OCI-LY1 (cell line): ENCODE data around the gene PKDCC.
"Not testable (repeated sequence)": the region's sequence is repeated elsewhere in the genome, so short reads cannot be mapped to it uniquely, and the experiment has no call there.

ENCODE experiments used
- H2AFZ ChIP-seq: fragments of 200-600 bp; sonication (generic), shearing (Covaris generic); 2 replicates; pipeline ENCODE4 v1.6.0; 2014; ENCODE audit warnings: antibody characterized with exemption, mild to moderate bottlenecking, low read length
- H3F3A ChIP-seq: fragments of 200-600 bp; sonication (generic), shearing (Covaris generic); 2 replicates; pipeline ENCODE4 v1.6.0; 2014; ENCODE audit warnings: mild to moderate bottlenecking, antibody characterized with exemption, low read length, moderate library complexity; ENCODE audit not compliant: insufficient read depth
- H3K27ac ChIP-seq: fragments of 200-600 bp; sonication (generic); 2 replicates; pipeline ENCODE4 v1.5.1; 2014; ENCODE audit warnings: low read length, mixed run types, mild to moderate bottlenecking, low read depth; ENCODE audit not compliant: poor library complexity, severe bottlenecking
- H3K27me3 ChIP-seq: fragments of 200-600 bp; sonication (generic); 2 replicates; pipeline ENCODE4 v1.6.0; 2014; ENCODE audit warnings: antibody characterized with exemption, mild to moderate bottlenecking, low read length, moderate library complexity; ENCODE audit not compliant: insufficient read depth
- H3K36me3 ChIP-seq: fragments of 200-600 bp; sonication (generic); 2 replicates; pipeline ENCODE4 v1.6.1; 2014; ENCODE audit warnings: mild to moderate bottlenecking, antibody characterized with exemption, low read length, moderate library complexity, mixed read lengths; ENCODE audit not compliant: insufficient read depth
- H3K4me1 ChIP-seq: fragments of 200-600 bp; sonication (generic); 2 replicates; pipeline ENCODE4 v1.5.1; 2014; ENCODE audit warnings: mild to moderate bottlenecking, low read length, moderate library complexity; ENCODE audit not compliant: insufficient read depth, severe bottlenecking
- H3K4me2 ChIP-seq: fragments of 200-600 bp; sonication (generic), shearing (Covaris generic); 2 replicates; pipeline ENCODE4 v1.6.1; 2014; ENCODE audit warnings: low read length
- H3K4me3 ChIP-seq: fragments of 200-600 bp; sonication (generic); 2 replicates; pipeline ENCODE4 v1.5.1; 2014; ENCODE audit warnings: low read length, low read depth, mild to moderate bottlenecking, mixed read lengths; ENCODE audit not compliant: poor library complexity, severe bottlenecking
- H3K79me2 ChIP-seq: fragments of 200-600 bp; shearing (Covaris generic); 2 replicates; pipeline ENCODE4 v1.6.1; 2016; ENCODE audit warnings: mixed run types, low read length, mixed read lengths; ENCODE audit not compliant: insufficient read depth
- H3K9ac ChIP-seq: fragments of 200-600 bp; sonication (generic), shearing (Covaris generic); 2 replicates; pipeline ENCODE4 v1.6.1; 2014; ENCODE audit warnings: mild to moderate bottlenecking, low read length, mixed read lengths
- H3K9me2 ChIP-seq: fragments of 200-600 bp; sonication (generic), shearing (Covaris generic); 2 replicates; pipeline ENCODE4 v1.6.1; 2014; ENCODE audit warnings: low read depth, mild to moderate bottlenecking, low read length, mixed read lengths
- H3K9me3 ChIP-seq: fragments of 200-600 bp; shearing (Covaris generic); 2 replicates; pipeline ENCODE4 v1.6.1; 2014; ENCODE audit warnings: low read length, mixed read lengths
- H4K20me1 ChIP-seq: fragments of 200-600 bp; sonication (generic), shearing (Covaris generic); 2 replicates; pipeline ENCODE4 v1.6.0; 2016; ENCODE audit warnings: mild to moderate bottlenecking, low read length; ENCODE audit not compliant: insufficient read depth
- EZH2 ChIP-seq: fragments of 200-600 bp; sonication (generic), shearing (Covaris generic); IDR thresholded peaks from 2 replicates; pipeline ENCODE4 v1.8.0; 2017; ENCODE audit warnings: borderline replicate concordance, mixed run types, mild to moderate bottlenecking, antibody characterized with exemption, low read length, moderate library complexity, mixed read lengths
- TF ChIP-seq, protein P1 (sequence below): fragments of 200-600 bp; sonication (generic), shearing (Covaris generic); IDR thresholded peaks from 2 replicates; pipeline ENCODE4 v1.5.1; 2017; ENCODE audit warnings: mild to moderate bottlenecking, antibody characterized with exemption, low read length, moderate library complexity, mixed read lengths

Gene PKDCC

DNA sequence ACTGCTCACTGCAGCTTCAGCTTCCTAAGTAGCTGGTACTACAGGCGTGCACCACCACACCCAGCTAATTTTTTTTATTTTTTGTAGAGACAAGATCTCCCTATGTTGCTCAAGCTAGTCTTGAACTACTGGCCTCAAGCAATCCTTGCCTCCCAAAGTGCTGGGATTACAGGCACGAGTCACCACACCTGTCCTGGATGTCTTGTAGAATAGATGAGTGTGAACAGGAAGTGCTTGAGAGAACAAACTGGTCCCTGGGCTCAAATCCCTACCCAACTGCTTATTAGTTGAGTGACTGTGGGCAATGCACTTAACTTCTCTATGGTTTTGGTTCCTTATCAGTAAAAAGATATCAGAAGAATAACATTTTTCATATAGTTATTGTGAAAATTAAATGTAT lies 34.2 kb downstream of the PKDCC start:
- Histone ChIP-seq H3K4me1 (no peaks in the 10 kb centered on the region), H3K27ac (no peak overlapping the region), H3F3A (no peaks in the 10 kb centered on the region), H3K9ac (no peak overlapping the region), H2AFZ (no peak overlapping the region), H3K4me3 (no peak overlapping the region), H3K9me2 (no peaks in the 10 kb centered on the region), H3K9me3 (no peaks in the 10 kb centered on the region), H3K4me2 (no peak overlapping the region), H3K36me3 (no peaks in the 10 kb centered on the region), H4K20me1 (no peaks in the 10 kb centered on the region), H3K27me3 (no peaks in the 10 kb centered on the region), H3K79me2 (no peaks in the 10 kb centered on the region)
- TF ChIP-seq, protein P1, sequence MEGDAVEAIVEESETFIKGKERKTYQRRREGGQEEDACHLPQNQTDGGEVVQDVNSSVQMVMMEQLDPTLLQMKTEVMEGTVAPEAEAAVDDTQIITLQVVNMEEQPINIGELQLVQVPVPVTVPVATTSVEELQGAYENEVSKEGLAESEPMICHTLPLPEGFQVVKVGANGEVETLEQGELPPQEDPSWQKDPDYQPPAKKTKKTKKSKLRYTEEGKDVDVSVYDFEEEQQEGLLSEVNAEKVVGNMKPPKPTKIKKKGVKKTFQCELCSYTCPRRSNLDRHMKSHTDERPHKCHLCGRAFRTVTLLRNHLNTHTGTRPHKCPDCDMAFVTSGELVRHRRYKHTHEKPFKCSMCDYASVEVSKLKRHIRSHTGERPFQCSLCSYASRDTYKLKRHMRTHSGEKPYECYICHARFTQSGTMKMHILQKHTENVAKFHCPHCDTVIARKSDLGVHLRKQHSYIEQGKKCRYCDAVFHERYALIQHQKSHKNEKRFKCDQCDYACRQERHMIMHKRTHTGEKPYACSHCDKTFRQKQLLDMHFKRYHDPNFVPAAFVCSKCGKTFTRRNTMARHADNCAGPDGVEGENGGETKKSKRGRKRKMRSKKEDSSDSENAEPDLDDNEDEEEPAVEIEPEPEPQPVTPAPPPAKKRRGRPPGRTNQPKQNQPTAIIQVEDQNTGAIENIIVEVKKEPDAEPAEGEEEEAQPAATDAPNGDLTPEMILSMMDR, result no peak
- TF ChIP-seq EZH2, result no peak

DNA sequence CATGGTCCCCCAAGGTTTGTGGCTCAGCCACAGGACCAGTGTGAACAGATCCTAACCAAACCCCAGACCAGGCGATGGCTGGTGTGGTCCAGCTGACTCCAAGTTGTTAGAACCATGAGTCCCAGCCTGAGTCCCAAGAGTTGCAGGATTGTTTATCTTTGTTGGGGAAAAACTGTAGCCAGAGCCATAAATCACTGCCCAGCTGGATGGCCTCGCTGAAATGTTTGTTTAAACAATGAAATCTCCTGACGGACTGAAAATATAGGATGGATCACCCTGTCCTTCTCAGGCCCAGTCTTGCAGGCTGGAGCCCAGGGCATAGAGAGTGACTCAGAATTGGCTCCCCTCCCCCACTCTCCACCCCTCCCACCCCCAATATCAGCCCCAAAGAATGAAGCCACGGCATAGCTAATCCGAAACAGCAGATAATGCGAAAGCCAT lies 36.4 kb downstream of the PKDCC start:
- Histone ChIP-seq H3K27me3 (no peaks in the 10 kb centered on the region), H3K9ac (no peak overlapping the region), H3F3A (no peaks in the 10 kb centered on the region), H3K79me2 (no peaks in the 10 kb centered on the region), H3K36me3 (no peaks in the 10 kb centered on the region), H3K9me3 (no peaks in the 10 kb centered on the region), H2AFZ (no peak overlapping the region), H3K9me2 (no peaks in the 10 kb centered on the region), H3K4me1 (no peaks in the 10 kb centered on the region), H3K4me2 (no peak overlapping the region), H3K27ac (no peak overlapping the region), H3K4me3 (no peak overlapping the region), H4K20me1 (no peaks in the 10 kb centered on the region)
- TF ChIP-seq EZH2, result no peak
- TF ChIP-seq, protein P1, result no peak

DNA sequence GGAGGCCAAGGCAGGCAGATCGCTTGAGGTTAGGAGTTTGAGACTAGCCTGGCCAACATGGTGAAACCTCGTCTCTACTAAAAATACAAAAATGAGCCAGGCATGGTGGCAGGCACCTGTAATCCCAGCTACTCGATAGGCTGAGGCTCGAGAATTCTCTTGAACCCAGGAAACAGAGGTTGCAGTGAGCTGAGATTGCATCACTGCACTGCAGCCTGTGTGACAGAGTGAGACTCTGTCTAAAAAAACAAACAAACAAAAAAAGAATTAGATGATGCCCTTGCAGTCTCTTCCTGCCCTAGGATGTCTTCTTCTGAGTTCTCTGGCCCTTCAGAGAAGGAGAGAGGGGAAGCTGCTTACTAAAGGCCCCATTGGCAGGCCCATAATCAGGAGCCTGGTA lies 37.2 kb downstream of the PKDCC start:
- H3K9me2 ChIP-seq, H3K9ac ChIP-seq, H3K27me3 ChIP-seq, H3K79me2 ChIP-seq, H3K4me1 ChIP-seq, H3K27ac ChIP-seq, H3F3A ChIP-seq, H2AFZ ChIP-seq, H4K20me1 ChIP-seq, H3K36me3 ChIP-seq, H3K4me3 ChIP-seq, H3K9me3 ChIP-seq, H3K4me2 ChIP-seq: not testable (repeated sequence)

DNA sequence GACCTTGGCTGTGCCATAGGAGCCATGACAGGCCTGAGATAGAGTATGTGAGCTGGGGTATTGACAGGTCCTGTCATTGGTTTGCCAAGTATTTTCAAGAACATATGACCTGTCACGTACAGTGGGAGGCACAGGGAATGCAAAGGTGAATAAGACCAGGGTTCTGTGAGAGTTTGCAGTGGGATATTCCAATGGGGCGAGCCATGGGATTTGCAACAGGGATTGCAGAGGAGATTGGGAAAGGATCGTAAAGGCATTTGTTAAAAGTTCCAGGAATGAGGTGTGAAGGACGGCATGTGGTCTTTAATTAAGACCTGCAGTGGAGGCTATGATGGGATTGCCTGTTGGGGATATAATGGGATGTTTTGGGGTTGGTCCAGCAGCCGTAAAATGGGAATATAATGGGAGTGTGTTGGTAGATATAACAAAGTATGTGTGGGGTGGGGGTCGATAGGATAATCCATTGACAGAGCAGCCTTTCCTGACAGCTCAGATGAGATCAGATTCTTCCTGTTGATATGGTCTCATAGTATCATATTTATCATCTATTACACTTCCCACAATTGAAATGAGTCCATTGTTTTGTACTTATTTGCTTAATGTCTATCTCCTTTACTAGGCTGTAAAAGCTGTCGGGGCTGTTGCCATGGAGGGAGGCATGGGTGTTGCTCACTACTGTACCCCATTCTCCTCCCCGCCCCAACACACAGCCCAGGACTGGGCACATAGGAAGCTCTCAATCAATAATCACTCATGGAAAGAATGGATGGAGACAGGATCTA lies 38.1 kb downstream of the PKDCC start:
- Histone ChIP-seq H3K4me2 (no peak overlapping the region), H3K9me2 (no peaks in the 10 kb centered on the region), H2AFZ (no peak overlapping the region), H3K27me3 (peaks cover 4% of the 10 kb centered on the region; the same call in 1 of the 2 replicates), H3K9me3 (no peaks in the 10 kb centered on the region), H3K4me3 (no peak overlapping the region), H3K79me2 (no peaks in the 10 kb centered on the region), H3K9ac (no peak overlapping the region), H3K36me3 (no peaks in the 10 kb centered on the region), H3K27ac (no peak overlapping the region), H3K4me1 (no peaks in the 10 kb centered on the region), H3F3A (no peaks in the 10 kb centered on the region), H4K20me1 (no peaks in the 10 kb centered on the region)
- TF ChIP-seq, protein P1, result no peak
- no peak for TF ChIP-seq EZH2
